HT-29 (cell line): ENCODE data around the gene DDR2. TPM values are rescaled to one million over a fixed set of nuclear protein-coding genes. Genes with fewer than 3 reads are reported as not detected.

ENCODE experiments used
- DNase-seq: peaks from one replicate; pipeline ENCODE4 v3.0.0-alpha.2; 2015; ENCODE audit warnings: low spot score
- total RNA-seq: library from RNA; depleted of rRNA; stranded (reverse); fragments of >200 nt; shearing (Covaris generic); gene quantifications from 2 replicates; pipeline ENCODE4 v1.2.3, GENCODE V29; 2014

DDR2 gene
- total RNA-seq, 1 experiment from 2014 or later = 0.05 TPM

GRCh38 chr1:162629077-162629627 lies 3.1 kb upstream of the DDR2 start:
- DNase-seq = no peak

- DNase-seq = no peak
These were observed 2.6 kb upstream of the DDR2 start for GRCh38 chr1:162629651-162630050.

GRCh38 chr1:162631546-162632191 lies 595 bp upstream of the DDR2 start:
- DNase-seq = no peak

GRCh38 chr1:162632698-162633080 lies 425 bp downstream of the DDR2 start:
- no peak for DNase-seq

GRCh38 chr1:162633081-162633762 lies 958 bp downstream of the DDR2 start:
- no peak for DNase-seq

- DNase-seq = no peak
These were observed 3.2 kb downstream of the DDR2 start for GRCh38 chr1:162635418-162635817.

GRCh38 chr1:162639718-162640117 lies 7.5 kb downstream of the DDR2 start:
- DNase-seq = no peak

GRCh38 chr1:162641114-162641513 lies 8.8 kb downstream of the DDR2 start:
- DNase-seq = no peak

GRCh38 chr1:162644986-162645314 lies 12.7 kb downstream of the DDR2 start:
- DNase-seq = no peak

GRCh38 chr1:162645666-162646065 lies 13.4 kb downstream of the DDR2 start:
- no peak for DNase-seq

GRCh38 chr1:162649583-162649982 lies 17.3 kb downstream of the DDR2 start:
- no peak for DNase-seq

- no peak for DNase-seq
These were observed 22.8 kb downstream of the DDR2 start for GRCh38 chr1:162654915-162655620.

- DNase-seq = no peak
These were observed 24.0 kb downstream of the DDR2 start for GRCh38 chr1:162656266-162656665.

- no peak for DNase-seq
These were observed 28.3 kb downstream of the DDR2 start for GRCh38 chr1:162660574-162660973.

GRCh38 chr1:162661336-162661735 lies 29.1 kb downstream of the DDR2 start:
- DNase-seq = no peak

- DNase-seq = no peak
These were observed 29.7 kb downstream of the DDR2 start for GRCh38 chr1:162662013-162662412.

GRCh38 chr1:162663086-162663485 lies 30.8 kb downstream of the DDR2 start:
- no peak for DNase-seq

- no peak for DNase-seq
These were observed 31.4 kb downstream of the DDR2 start for GRCh38 chr1:162663589-162664106.

GRCh38 chr1:162666006-162666645 lies 33.9 kb downstream of the DDR2 start:
- DNase-seq = no peak

GRCh38 chr1:162667381-162668080 lies 35.3 kb downstream of the DDR2 start:
- DNase-seq = no peak

GRCh38 chr1:162670928-162671663 lies 38.8 kb downstream of the DDR2 start:
- DNase-seq = no peak
